IPS-18c (cell line): ENCODE measurements around the gene PANX1.
A peak's percentile ranks its signal among the peaks of the same experiment; 100 is the strongest.

Experiments
- H3K4me3 ChIP-seq: 2 replicates; pipeline ENCODE4 v1.7.0; 2013; ENCODE audit warnings: low read depth, mild to moderate bottlenecking, low read length, moderate library complexity; ENCODE audit not compliant: insufficient read depth
- H3K9me3 ChIP-seq: one replicate; pipeline ENCODE4 v1.6.1; 2013; ENCODE audit warnings: mild to moderate bottlenecking, low read length, moderate library complexity; ENCODE audit not compliant: control insufficient read depth, insufficient read depth

The PANX1 gene

DNA sequence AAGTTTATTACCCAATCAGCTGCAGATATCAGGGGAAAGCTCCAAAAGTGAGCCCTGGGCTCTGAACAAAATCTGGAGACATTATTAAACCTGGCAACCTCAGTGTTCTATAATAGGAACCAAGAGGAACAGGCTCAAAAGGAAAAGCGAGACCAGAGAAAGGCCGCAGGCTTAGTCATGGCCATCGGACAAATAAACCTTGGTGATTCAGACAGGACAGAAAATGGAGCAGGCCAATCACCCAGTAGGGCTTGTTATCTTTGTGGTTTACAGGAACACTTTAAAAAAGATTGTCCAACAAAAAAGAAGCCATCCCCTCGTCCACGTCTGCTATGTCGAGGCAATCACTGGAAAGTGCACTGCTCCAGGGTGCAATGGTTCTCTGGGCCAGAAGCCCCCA lies 7.7 kb upstream of the PANX1 start:
- H3K9me3 ChIP-seq: no peaks in the 10 kb centered on the region
- H3K4me3 ChIP-seq: no peak overlapping the region

DNA sequence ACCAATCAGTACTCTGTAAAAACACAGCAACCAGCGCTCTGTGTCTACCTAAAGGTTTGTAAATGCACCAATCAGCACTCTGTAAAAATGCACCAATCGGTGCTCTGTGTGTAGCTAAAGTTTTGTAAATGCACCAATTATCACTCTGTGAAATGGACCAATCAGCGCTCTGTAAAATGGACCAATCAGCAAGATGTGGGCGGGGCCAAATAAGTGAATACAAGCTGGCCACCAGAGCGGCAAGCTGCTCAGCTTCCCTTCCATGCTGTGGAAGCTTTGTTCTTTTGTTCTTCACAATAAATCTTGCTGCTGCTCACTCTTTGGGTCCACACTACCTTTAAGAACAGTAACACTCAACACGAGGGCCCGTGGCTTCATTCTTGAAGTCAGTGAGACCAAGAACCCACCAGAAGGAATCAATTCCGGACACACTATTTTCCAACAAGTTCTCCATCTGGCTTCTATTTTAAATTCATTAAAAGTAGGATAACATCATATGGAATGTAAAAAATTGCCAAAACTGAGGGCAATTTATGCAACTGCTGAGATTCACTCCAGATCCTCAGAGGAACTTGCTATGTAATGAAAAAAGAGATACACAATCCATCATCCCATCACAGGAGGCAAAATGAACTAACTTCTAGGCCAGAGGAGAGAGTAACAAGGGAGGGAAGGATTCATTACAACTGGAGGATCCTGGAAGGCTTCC lies 3.1 kb upstream of the PANX1 start:
- no peak overlapping the region for H3K4me3 ChIP-seq
- peaks cover 2% of the 10 kb centered on the region for H3K9me3 ChIP-seq

DNA sequence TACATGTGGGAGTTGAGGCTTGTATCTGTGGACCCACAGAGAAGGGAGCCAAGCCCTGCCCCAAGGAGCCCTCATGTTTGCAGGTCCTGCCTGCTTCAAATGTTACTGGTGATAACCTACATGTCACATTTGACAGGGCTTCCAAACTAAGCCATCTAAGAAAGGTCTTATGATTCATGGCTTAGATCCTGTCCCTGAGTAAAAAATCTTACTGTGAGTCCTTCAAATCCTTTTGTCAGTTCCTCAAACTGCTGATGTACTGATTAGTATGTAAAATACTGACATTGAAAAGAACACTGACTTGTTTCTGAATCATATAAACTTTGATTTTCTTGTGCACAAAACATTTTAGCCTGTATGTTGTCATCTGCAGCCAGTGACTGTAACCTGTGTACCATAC lies 1.0 kb upstream of the PANX1 start:
- peaks cover 2% of the 10 kb centered on the region for H3K9me3 ChIP-seq
- H3K4me3 ChIP-seq: peak overlapping the region; percentile 96; the same call in 1 of the 2 replicates

DNA sequence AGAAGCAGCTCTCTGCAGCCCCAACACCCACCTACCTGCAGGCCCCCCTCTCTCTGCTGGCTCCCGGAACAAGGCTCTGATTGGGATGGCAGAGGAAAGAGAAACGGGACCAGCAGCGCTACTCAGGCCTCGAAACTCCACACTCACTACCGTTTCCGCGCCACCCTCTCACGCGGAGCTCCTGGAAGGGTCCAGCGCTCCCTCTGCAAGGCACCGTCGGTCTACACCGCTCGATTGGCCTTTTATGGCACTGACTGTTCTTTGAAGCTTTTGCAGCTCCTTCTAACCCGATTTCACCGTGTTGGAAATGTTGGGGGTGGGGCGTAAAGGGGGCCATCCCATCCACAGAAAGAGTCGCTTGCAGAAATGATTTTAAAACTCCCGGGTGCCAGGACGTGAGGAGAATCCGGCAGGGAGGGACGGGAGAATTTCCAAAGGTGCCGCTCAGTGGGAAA lies 323 bp upstream of the PANX1 start:
- Histone ChIP-seq H3K9me3 (peaks cover 2% of the 10 kb centered on the region), H3K4me3 (peak overlapping the region; percentile 96)

GRCh38 chr11:94129512-94130297 lies 1.1 kb downstream of the PANX1 start:
- H3K4me3 ChIP-seq: peak overlapping the region; percentile 96
- H3K9me3 ChIP-seq: peaks cover 2% of the 10 kb centered on the region

DNA sequence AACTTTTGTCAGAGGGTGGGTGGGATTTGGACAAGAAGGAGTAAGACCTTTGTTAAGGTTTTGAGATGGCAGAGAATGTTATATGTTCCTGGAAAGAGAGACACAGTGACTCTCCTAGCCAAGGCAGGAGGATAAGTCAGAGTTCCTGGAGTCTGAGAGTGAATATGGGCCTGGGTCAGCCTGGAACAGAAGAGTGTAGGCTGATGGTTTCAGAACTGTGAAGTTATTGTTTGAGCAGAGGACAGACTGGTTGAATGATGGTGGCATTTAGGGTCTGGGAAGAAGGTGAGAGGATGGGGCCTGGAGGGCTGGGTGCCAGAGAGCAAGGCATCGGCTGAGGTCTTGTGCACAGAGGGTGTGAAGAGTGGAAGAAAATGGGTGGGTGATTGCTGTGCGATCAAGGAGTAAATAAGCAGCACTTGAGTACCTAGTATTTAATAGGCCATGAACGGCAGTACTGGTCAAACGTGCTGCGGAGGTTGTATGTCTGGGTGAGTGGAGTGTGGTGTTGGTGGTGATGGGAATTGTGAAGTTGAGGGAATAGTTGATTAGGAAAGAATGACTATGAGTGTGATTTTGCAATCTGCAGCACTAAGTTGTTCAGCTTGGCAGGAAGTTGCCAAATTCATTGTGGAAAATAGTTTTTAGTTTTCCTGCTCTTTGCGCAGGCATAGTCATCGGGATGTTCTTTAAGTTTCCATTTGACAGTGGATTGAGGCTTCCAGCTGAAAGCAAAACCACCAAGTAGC lies 1.8 kb downstream of the PANX1 start:
- Histone ChIP-seq H3K9me3 (peaks cover 2% of the 10 kb centered on the region), H3K4me3 (peak overlapping the region; percentile 96)

GRCh38 chr11:94131047-94131717 lies 2.5 kb downstream of the PANX1 start:
- Histone ChIP-seq H3K9me3 (peaks cover 2% of the 10 kb centered on the region), H3K4me3 (peak overlapping the region; percentile 96)

DNA sequence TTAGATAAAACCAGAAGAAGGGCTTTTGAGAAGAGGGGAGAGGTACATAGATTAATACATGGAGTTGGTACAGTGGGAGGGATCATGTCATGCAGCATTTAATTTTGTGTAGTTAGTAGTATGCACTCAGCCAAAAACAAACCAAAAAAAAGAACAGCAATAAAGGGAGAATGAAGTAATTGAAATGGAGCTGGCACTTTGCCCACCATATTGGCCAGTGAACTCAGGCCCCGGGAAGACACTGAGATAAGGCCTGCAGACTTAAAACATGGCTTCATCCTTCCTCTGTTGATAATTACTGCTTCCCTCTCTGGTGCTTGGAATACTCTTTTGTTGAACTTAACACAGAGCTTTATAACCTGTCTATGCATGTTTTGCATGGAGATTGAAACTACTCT lies 3.1 kb downstream of the PANX1 start:
- Histone ChIP-seq H3K4me3 (no peak overlapping the region; the same call in none of the 2 replicates), H3K9me3 (peaks cover 2% of the 10 kb centered on the region)

- Histone ChIP-seq H3K4me3 (no peak overlapping the region; the same call in 1 of the 2 replicates), H3K9me3 (peaks cover 2% of the 10 kb centered on the region)
These were observed 3.5 kb downstream of the PANX1 start for GRCh38 chr11:94132152-94132558.

GRCh38 chr11:94132823-94133408 lies 4.3 kb downstream of the PANX1 start:
- Histone ChIP-seq H3K9me3 (peaks cover 2% of the 10 kb centered on the region), H3K4me3 (no peak overlapping the region)

DNA sequence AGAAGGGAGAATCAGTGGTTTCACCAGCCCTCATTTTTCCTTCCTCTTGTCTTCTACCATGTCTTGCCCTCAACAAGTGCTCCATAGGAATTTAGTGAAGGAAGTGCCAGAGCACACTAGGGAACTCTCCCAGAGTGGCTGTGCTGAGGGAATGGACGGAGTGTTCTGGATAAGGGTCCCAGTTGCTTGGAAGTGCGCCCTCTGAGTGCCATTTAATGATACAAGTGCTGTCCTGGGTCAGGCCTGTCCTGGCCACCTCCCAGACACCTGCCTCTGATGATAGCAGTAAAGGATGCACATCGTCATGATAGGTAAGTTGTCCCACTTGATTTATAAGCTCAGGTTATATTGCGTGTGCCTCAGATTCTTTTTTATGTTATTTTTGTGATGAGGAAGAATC lies 5.1 kb downstream of the PANX1 start:
- Histone ChIP-seq H3K9me3 (peaks cover 2% of the 10 kb centered on the region), H3K4me3 (no peak overlapping the region)

- Histone ChIP-seq H3K9me3 (no peaks in the 10 kb centered on the region), H3K4me3 (no peak overlapping the region)
These were observed 6.2 kb downstream of the PANX1 start for GRCh38 chr11:94134651-94135512.

- no peaks in the 10 kb centered on the region for H3K9me3 ChIP-seq
- no peak overlapping the region for H3K4me3 ChIP-seq
These were observed 10.8 kb downstream of the PANX1 start for GRCh38 chr11:94139416-94139815.

GRCh38 chr11:94140154-94140655 lies 11.6 kb downstream of the PANX1 start:
- no peak overlapping the region for H3K4me3 ChIP-seq
- no peaks in the 10 kb centered on the region for H3K9me3 ChIP-seq

GRCh38 chr11:94141511-94142307 lies 13.1 kb downstream of the PANX1 start:
- H3K4me3 ChIP-seq: no peak overlapping the region
- H3K9me3 ChIP-seq: no peaks in the 10 kb centered on the region
